Measurements from ENCODE around the gene PPIL1.
A peak's percentile ranks its signal among the peaks of the same experiment; 100 is the strongest.

PPIL1 gene

GRCh38 chr6:36807143-36807542 lies 67.5 kb downstream of the PPIL1 start:
- H3K27ac ChIP-seq (replicated peaks; ENCODE audit: low read length): no peak overlapping the region
- no peaks in the 10 kb centered on the region for H3K79me1 ChIP-seq (ENCODE audit: low read depth, low read length)
- no peak overlapping the region for H3K4ac ChIP-seq (ENCODE audit: low read length)
- WGBS, 2 donors (ENCODE audit: extremely low coverage in 2 of 2, insufficient read length in 2 of 2, insufficient replicate concordance in 1 of 2): no CpG with 5 or more reads among the region's 5 CpGs
- no peak overlapping the region for H3K18ac ChIP-seq (ENCODE audit: low read length)
- peaks cover 0 to 11% (median 0%) of the 10 kb centered on the region in 3 experiments for H3K27me3 ChIP-seq (ENCODE audit: control insufficient read depth in 3 of 3, insufficient read depth in 3 of 3, low read depth in 1 of 3, low read length in 3 of 3)
- H4K8ac ChIP-seq (ENCODE audit: low read depth, low read length): no peak overlapping the region
- no peak overlapping the region for H2BK12ac ChIP-seq (ENCODE audit: low read length)
- H3K4me1 ChIP-seq (ENCODE audit: control insufficient read depth in 2 of 2, insufficient read depth in 1 of 2, low read depth in 1 of 2, low read length in 2 of 2): peaks cover 22 to 23% of the 10 kb centered on the region in 2 donors
- no peak overlapping the region for H2BK5ac ChIP-seq (ENCODE audit: low read length)
- H3K9me3 ChIP-seq (replicated peaks in 1 of 2; ENCODE audit: control insufficient read depth in 2 of 2, insufficient read depth in 1 of 2, low read depth in 1 of 2, low read length in 2 of 2): no peaks in the 10 kb centered on the region
- no peak overlapping the region for H3K4me3 ChIP-seq (ENCODE audit: low read length in 2 of 2)
- no peak overlapping the region for H4K91ac ChIP-seq (ENCODE audit: low read depth, low read length, poor library complexity)
- H2AK5ac ChIP-seq (ENCODE audit: low read depth, low read length): no peak overlapping the region
- no peak overlapping the region for H3K14ac ChIP-seq (ENCODE audit: low read length)
- no peak overlapping the region for H2BK120ac ChIP-seq (ENCODE audit: low read depth, low read length)
- H3K23ac ChIP-seq (ENCODE audit: low read depth, low read length, poor library complexity): no peak overlapping the region
- no peaks in the 10 kb centered on the region for H3K36me3 ChIP-seq (replicated peaks in 1 of 2; ENCODE audit: control insufficient read depth in 2 of 2, insufficient read depth in 2 of 2, low read length in 2 of 2)
- no peak for DNase-seq (ENCODE audit: low spot score)
- no peak overlapping the region for H2BK15ac ChIP-seq (ENCODE audit: low read length)
- no peak overlapping the region for H3K4me2 ChIP-seq (ENCODE audit: insufficient read depth, low read length, poor library complexity, severe bottlenecking)
- H2AFZ ChIP-seq (ENCODE audit: low read length): no peak overlapping the region
- no peak overlapping the region for H3K9ac ChIP-seq (ENCODE audit: low read depth, low read length, poor library complexity)

GRCh38 chr6:36805917-36806316 lies 68.7 kb downstream of the PPIL1 start:
- Histone ChIP-seq H3K79me1 (ENCODE audit: low read depth, low read length) (no peaks in the 10 kb centered on the region), H3K4ac (ENCODE audit: low read length) (no peak overlapping the region), H3K14ac (ENCODE audit: low read length) (no peak overlapping the region), H4K91ac (ENCODE audit: low read depth, low read length, poor library complexity) (no peak overlapping the region), H3K36me3 (replicated peaks in 1 of 2; ENCODE audit: control insufficient read depth in 2 of 2, insufficient read depth in 2 of 2, low read length in 2 of 2) (no peaks in the 10 kb centered on the region), H3K9ac (ENCODE audit: low read depth, low read length, poor library complexity) (peak overlapping the region; percentile 61), H3K27me3 (ENCODE audit: control insufficient read depth in 3 of 3, insufficient read depth in 3 of 3, low read depth in 1 of 3, low read length in 3 of 3) (peaks cover 0 to 4% (median 0%) of the 10 kb centered on the region in 3 experiments), H3K23ac (ENCODE audit: low read depth, low read length, poor library complexity) (peak overlapping the region; percentile 51), H3K4me2 (ENCODE audit: insufficient read depth, low read length, poor library complexity, severe bottlenecking) (no peak overlapping the region), H2BK12ac (ENCODE audit: low read length) (peak overlapping the region; percentile 87), H3K4me1 (ENCODE audit: control insufficient read depth in 2 of 2, insufficient read depth in 1 of 2, low read depth in 1 of 2, low read length in 2 of 2) (peaks cover 22 to 23% of the 10 kb centered on the region in 2 donors), H3K27ac (replicated peaks; ENCODE audit: low read length) (no peak overlapping the region), H2BK5ac (ENCODE audit: low read length) (peak overlapping the region; percentile 31), H2AFZ (ENCODE audit: low read length) (no peak overlapping the region), H2BK15ac (ENCODE audit: low read length) (peak overlapping the region; percentile 54), H3K18ac (ENCODE audit: low read length) (peak overlapping the region; percentile 88), H2AK5ac (ENCODE audit: low read depth, low read length) (peak overlapping the region; percentile 72), H2BK120ac (ENCODE audit: low read depth, low read length) (no peak overlapping the region), H3K9me3 (replicated peaks in 1 of 2; ENCODE audit: control insufficient read depth in 2 of 2, insufficient read depth in 1 of 2, low read depth in 1 of 2, low read length in 2 of 2) (no peaks in the 10 kb centered on the region), H4K8ac (ENCODE audit: low read depth, low read length) (no peak overlapping the region), H3K4me3 (ENCODE audit: low read length in 2 of 2) (no peak overlapping the region)
- no CpG with 5 or more reads among the region's 8 CpGs for WGBS, 2 donors (ENCODE audit: extremely low coverage in 2 of 2, insufficient read length in 2 of 2, insufficient replicate concordance in 1 of 2)
- no peak for DNase-seq (ENCODE audit: low spot score)

GRCh38 chr6:36805096-36805797 lies 69.4 kb downstream of the PPIL1 start:
- Histone ChIP-seq H2BK120ac (ENCODE audit: low read depth, low read length) (no peak overlapping the region), H3K4me2 (ENCODE audit: insufficient read depth, low read length, poor library complexity, severe bottlenecking) (no peak overlapping the region), H4K91ac (ENCODE audit: low read depth, low read length, poor library complexity) (no peak overlapping the region), H3K4me3 (ENCODE audit: low read length in 2 of 2) (no peak overlapping the region), H3K36me3 (replicated peaks in 1 of 2; ENCODE audit: control insufficient read depth in 2 of 2, insufficient read depth in 2 of 2, low read length in 2 of 2) (no peaks in the 10 kb centered on the region), H2BK12ac (ENCODE audit: low read length) (no peak overlapping the region), H2BK5ac (ENCODE audit: low read length) (no peak overlapping the region), H3K27ac (replicated peaks; ENCODE audit: low read length) (no peak overlapping the region), H3K23ac (ENCODE audit: low read depth, low read length, poor library complexity) (no peak overlapping the region), H3K14ac (ENCODE audit: low read length) (no peak overlapping the region), H3K4ac (ENCODE audit: low read length) (no peak overlapping the region), H3K18ac (ENCODE audit: low read length) (no peak overlapping the region), H2BK15ac (ENCODE audit: low read length) (no peak overlapping the region), H3K27me3 (ENCODE audit: control insufficient read depth in 3 of 3, insufficient read depth in 3 of 3, low read depth in 1 of 3, low read length in 3 of 3) (peaks cover 0 to 2% (median 0%) of the 10 kb centered on the region in 3 experiments), H3K9me3 (replicated peaks in 1 of 2; ENCODE audit: control insufficient read depth in 2 of 2, insufficient read depth in 1 of 2, low read depth in 1 of 2, low read length in 2 of 2) (no peaks in the 10 kb centered on the region), H3K9ac (ENCODE audit: low read depth, low read length, poor library complexity) (no peak overlapping the region), H3K79me1 (ENCODE audit: low read depth, low read length) (no peaks in the 10 kb centered on the region), H4K8ac (ENCODE audit: low read depth, low read length) (no peak overlapping the region), H3K4me1 (ENCODE audit: control insufficient read depth in 2 of 2, insufficient read depth in 1 of 2, low read depth in 1 of 2, low read length in 2 of 2) (peaks cover 18 to 23% of the 10 kb centered on the region in 2 donors), H2AK5ac (ENCODE audit: low read depth, low read length) (no peak overlapping the region), H2AFZ (ENCODE audit: low read length) (peak overlapping the region; percentile 51)
- WGBS, 2 donors (ENCODE audit: extremely low coverage in 2 of 2, insufficient read length in 2 of 2, insufficient replicate concordance in 1 of 2): no CpG with 5 or more reads among the region's 7 CpGs
- DNase-seq (ENCODE audit: low spot score): no peak
